Astrocyte of the cerebellum (primary cell): ENCODE results near the gene ARF1.
A peak's percentile ranks its signal among the peaks of the same experiment; 100 is the strongest.

Source experiments
- DNase-seq: peaks from one replicate; pipeline ENCODE4 v3.0.0-alpha.2; 2011; ENCODE audit warnings: low read depth
- H3K4me3 ChIP-seq: 2 replicates; pipeline ENCODE4 v1.5.1; 2011; ENCODE audit warnings: mild to moderate bottlenecking, low read depth, low read length, moderate library complexity
- CTCF ChIP-seq: IDR thresholded peaks from 2 replicates; pipeline ENCODE4 v1.5.1; 2012; ENCODE audit warnings: low read length, low read depth, moderate library complexity, mild to moderate bottlenecking; ENCODE audit errors: missing control alignments
- in situ Hi-C: cut with HindIII; loops from 2 replicates; pipeline ENCODE4 v1.10.0; 2017; ENCODE audit warnings: low sequenced_read_pairs

ARF1 gene

DNA sequence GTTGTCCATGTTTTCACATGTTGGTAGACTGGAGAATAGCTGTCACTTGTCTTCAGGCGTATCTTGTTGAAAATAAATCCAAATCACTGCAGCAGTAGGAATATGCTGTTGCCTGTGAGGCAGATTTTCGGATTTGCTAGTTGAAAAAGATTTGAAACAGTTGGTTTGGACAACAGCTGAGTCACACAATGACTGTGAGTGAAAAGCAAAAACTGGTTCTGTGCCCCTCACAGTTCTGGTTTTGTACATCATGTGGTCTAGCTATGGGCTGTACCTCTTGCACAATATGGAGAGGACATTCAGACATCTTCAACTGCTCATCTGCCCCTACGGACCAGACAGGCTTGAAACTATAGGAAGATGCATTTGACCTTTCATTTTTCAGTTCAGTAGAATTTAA is 1.8 kb downstream of the ARF1 start:
- H3K4me3 ChIP-seq = peak overlapping the region; percentile 95
- no peak for TF ChIP-seq CTCF
- in situ Hi-C loops = no loop called here
- DNase-seq = no peak

DNA sequence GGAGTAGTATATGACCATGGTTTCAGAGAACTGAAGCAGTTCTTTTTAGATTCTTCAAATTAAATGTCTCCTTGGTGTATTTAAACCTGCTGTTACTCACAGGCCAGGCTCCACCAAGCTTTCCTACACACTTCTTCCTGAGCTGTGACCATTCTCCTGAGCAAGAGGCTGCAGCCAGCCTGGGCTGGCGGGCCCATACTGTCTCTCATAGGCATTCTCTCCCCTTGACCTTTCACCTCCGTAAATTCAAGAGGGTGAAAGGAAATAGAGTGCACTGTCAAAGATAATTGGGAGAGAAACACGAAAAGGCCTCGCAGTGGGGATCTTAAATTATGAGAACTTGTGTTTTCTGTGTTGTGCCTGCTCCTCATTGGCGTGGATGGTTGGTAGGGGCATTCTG is 2.3 kb downstream of the ARF1 start:
- in situ Hi-C loops = no loop called here
- no peak for DNase-seq
- peak overlapping the region; percentile 95 for H3K4me3 ChIP-seq
- no peak for TF ChIP-seq CTCF

DNA sequence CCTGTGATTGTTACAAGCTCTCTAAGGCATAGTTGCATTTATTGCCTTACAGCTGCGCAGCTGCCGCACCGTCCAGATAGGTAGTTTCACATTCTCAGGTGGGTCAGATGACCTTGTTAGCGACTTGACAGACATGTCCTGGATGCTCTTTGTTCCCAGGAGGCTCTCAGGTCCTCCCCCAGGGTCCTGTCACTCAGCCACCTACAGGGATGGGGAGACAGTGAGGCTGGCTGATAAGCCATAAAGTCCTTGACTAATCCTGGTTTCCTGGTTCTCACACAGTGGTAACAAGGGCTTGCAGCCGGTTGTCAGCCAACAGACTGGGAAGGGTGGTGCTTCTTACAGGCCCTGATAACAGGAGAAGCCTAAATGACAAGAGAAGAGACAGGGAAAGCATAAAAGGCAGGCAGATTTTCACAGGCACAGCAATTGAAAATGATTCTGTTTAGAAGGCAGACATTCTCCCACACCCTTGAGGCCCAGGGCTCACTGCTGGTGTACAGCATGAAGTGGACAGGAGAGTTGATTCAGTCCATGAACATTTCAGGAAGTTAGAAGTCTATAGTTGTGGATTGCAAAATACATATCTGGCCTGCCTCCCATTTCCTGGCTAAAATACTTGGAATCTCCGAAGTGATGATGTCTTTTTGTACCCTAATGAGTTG is 2.9 kb downstream of the ARF1 start:
- H3K4me3 ChIP-seq = peak overlapping the region; percentile 95
- TF ChIP-seq CTCF = no peak
- in situ Hi-C loops = no loop called here
- DNase-seq = peak; percentile 23

- in situ Hi-C loops = no loop called here
- DNase-seq = peak; percentile 27
- no peak for TF ChIP-seq CTCF
- no peak overlapping the region for H3K4me3 ChIP-seq
Measured at GRCh38 chr1:228087771-228088251, 5.3 kb downstream of the ARF1 start.

DNA sequence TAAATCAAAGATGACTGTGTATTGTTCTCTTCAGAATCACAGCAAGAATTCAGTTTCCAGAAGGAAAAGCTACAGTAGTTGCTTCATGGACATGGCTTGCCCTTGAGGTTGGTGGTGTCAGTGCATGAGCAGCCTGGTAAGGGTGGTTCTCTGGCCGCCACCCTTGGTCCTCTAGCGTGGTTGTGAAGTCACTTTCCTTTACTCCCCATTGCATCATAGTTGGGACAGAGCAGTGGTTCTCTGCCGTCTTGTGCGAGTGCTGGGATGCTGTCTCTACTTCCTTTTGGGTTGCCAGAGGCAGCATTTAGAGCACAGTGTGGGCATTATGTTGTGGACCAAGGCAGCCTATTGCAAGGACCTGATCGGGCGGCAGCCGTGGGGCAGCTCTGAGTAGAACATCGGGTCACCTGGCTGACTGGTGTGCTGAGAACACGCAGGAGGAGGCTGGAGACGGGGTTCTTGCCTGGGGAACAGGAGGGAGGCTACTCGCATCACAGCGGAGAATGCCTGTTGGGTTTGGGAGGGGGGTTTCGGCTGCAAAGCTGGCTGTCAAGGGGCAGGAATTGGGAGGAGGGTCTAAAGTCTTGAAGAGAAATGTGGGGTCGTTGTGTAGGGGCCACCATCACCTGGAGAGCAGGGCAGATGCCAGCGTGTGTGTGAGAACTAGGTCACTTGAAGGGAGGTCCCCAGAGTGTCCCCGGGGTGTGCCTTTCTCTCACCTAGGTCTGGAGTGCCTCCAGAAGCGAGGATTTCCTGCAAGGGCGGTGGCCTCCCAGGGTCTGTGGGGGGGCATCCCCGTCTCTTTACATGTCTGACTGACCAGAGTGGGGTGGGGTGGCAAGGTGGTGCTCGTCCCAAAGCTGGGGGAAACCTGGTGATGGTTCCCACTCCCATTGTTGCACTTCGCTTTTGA is 6.3 kb downstream of the ARF1 start:
- in situ Hi-C loops = no loop called here
- TF ChIP-seq CTCF = no peak
- DNase-seq = no peak
- no peak overlapping the region for H3K4me3 ChIP-seq

GRCh38 chr1:228089519-228090380 is 7.2 kb downstream of the ARF1 start:
- H3K4me3 ChIP-seq = no peak overlapping the region
- no peak for TF ChIP-seq CTCF
- in situ Hi-C loops = no loop called here
- no peak for DNase-seq
